ENCODE data around the gene HES1. TPM values are rescaled to one million over a fixed set of nuclear protein-coding genes. Genes with fewer than 3 reads are reported as not detected.
A peak's percentile ranks its signal among the peaks of the same experiment; 100 is the strongest.

HES1 gene
- 100 to 1,000 TPM; 102 TPM for total RNA-seq

GRCh38 chr3:194135806-194136518 is at the start of gene HES1:
Gene HES1, plus strand, starts transcription at chr3:194136148. Its CDS starts 233 bp downstream, at chr3:194136381.
- Histone ChIP-seq H3K27ac (peak within 1 kb of the TSS; percentile 89), H3K36me3 (no peaks in the 10 kb centered on the region), H3K27me3 (no peaks in the 10 kb centered on the region), H3K4me1 (peaks cover 3% of the 10 kb centered on the region), H3K9ac (ENCODE audit: low read depth in 2 of 2, low read length in 2 of 2) (peak within 1 kb of the TSS; percentile 83 to 97), H3K4me3 (peak within 1 kb of the TSS; percentile 54), H3K9me3 (no peaks in the 10 kb centered on the region)
- intact Hi-C loops (cut with DNase I): loop anchor here (2.0 to 10.0 kb wide), 4 partner anchors 61 to 355 kb away; no protein-coding TSS in a partner anchor
- TF ChIP-seq, protein P1, sequence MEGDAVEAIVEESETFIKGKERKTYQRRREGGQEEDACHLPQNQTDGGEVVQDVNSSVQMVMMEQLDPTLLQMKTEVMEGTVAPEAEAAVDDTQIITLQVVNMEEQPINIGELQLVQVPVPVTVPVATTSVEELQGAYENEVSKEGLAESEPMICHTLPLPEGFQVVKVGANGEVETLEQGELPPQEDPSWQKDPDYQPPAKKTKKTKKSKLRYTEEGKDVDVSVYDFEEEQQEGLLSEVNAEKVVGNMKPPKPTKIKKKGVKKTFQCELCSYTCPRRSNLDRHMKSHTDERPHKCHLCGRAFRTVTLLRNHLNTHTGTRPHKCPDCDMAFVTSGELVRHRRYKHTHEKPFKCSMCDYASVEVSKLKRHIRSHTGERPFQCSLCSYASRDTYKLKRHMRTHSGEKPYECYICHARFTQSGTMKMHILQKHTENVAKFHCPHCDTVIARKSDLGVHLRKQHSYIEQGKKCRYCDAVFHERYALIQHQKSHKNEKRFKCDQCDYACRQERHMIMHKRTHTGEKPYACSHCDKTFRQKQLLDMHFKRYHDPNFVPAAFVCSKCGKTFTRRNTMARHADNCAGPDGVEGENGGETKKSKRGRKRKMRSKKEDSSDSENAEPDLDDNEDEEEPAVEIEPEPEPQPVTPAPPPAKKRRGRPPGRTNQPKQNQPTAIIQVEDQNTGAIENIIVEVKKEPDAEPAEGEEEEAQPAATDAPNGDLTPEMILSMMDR (IDR thresholded peaks at IDR 0.05): no peak
- peak; percentile 96 for DNase-seq

DNA sequence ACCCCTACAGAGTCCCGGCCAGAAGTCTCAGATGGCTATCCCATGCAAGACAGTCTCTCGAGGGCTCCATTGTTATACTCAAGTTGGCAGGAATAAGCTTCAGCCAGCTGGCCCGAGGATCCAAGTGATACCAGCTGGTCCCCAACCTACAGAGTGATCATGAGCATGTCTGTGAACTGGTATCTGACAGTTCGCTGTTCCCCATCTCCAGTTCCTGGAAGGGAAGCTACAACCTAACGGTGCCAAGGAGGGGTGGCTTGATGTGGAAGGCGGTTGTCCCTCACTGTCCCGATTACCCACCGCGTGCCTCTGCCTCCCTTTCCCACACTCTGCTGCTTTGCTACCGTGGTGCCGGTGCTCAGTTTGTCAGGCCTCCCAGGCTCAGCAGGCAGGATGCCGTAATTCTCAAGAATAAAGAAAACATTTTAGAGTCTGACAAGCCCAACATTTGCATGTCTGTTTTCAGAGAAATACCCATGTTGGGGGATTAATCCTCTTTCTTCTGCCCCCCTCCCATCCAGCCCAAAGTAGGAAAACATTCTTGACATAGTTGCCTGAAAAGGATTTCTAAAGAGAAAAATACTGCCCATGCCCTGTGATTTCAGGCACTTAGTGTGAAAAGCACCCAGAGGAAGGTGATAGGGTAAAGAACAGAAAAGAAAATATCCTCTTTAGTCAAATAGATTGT is 49.4 kb upstream of the HES1 start:
- peaks cover 7% of the 10 kb centered on the region for H3K4me1 ChIP-seq
- no peaks in the 10 kb centered on the region for H3K27me3 ChIP-seq
- no peak overlapping the region for H3K27ac ChIP-seq
- TF ChIP-seq, protein P1 (IDR thresholded peaks at IDR 0.05): no peak
- no peak overlapping the region for H3K9ac ChIP-seq (ENCODE audit: low read depth in 2 of 2, low read length in 2 of 2)
- DNase-seq: no peak
- H3K9me3 ChIP-seq: no peaks in the 10 kb centered on the region
- no peak overlapping the region for H3K4me3 ChIP-seq
- no peaks in the 10 kb centered on the region for H3K36me3 ChIP-seq
- intact Hi-C loops (cut with DNase I): no loop called here

- Histone ChIP-seq H3K36me3 (no peaks in the 10 kb centered on the region), H3K4me1 (no peaks in the 10 kb centered on the region), H3K4me3 (no peak overlapping the region), H3K9me3 (no peaks in the 10 kb centered on the region), H3K27me3 (no peaks in the 10 kb centered on the region), H3K9ac (ENCODE audit: low read depth in 2 of 2, low read length in 2 of 2) (no peak overlapping the region), H3K27ac (no peak overlapping the region)
- intact Hi-C loops (cut with DNase I): no loop called here
- DNase-seq: no peak
- TF ChIP-seq, protein P1 (IDR thresholded peaks at IDR 0.05): no peak
Measured at GRCh38 chr3:194087280-194087679, 48.7 kb upstream of the HES1 start.

DNA sequence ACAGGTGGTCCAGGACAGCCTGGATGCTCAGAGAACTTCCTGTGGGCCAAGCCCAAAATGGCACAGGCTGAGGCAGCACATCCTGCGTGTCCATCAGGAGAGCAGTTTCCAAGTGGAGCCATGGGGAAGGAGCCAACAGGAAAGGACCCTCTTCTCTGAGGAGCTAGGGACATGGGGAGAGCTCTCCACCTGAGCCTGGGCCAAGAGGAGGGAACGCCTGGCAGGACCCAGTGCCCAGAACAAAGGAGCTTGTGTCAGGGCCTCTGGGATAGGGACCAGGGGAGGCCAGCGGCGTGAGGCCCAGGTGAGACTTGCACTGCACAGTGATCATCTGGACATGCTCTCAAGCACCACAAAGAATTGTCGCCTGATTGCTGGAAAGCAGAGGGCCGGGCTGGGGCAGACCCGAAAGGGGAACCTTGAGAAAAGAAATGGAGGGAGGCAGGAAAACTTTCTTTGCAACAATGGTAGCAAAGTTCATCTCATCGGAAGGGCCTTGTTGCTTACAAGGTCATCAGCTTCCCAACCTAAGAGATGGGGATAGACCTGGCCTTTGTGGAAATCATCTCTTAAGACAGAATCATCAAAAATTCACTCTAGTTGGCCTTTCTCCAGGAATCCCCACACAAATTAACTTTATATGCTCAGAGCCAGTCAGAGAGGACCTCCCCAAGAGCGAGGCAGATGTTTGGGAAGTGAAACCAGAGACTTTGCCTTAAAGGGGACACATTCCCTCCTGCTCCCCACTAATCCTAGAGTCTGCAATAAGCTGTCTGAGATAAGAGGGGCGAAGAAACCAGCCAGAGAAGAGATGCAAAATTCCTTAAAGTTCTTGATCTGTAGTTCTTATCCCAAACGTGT is 47.7 kb upstream of the HES1 start:
- Histone ChIP-seq H3K4me3 (no peak overlapping the region), H3K27ac (no peak overlapping the region), H3K4me1 (no peaks in the 10 kb centered on the region), H3K9ac (ENCODE audit: low read depth in 2 of 2, low read length in 2 of 2) (no peak overlapping the region), H3K9me3 (no peaks in the 10 kb centered on the region), H3K27me3 (no peaks in the 10 kb centered on the region), H3K36me3 (no peaks in the 10 kb centered on the region)
- TF ChIP-seq, protein P1 (IDR thresholded peaks at IDR 0.05): no peak
- intact Hi-C loops (cut with DNase I): no loop called here
- no peak for DNase-seq

Measured in colonic mucosa (tissue), 4 donors.